Liver (tissue), 9 donors: ENCODE data around the gene BHLHA15. TPM values are rescaled to one million over a fixed set of nuclear protein-coding genes. Genes with fewer than 3 reads are reported as not detected.

ENCODE experiments used
- DNase-seq: peaks from one replicate; pipeline ENCODE4 v3.0.0-alpha.2; 2017; ENCODE audit warnings: low spot score
- H3K27ac ChIP-seq, 2 donors: one replicate each; pipeline ENCODE4 v1.7.0; 2013; ENCODE audit warnings: inconsistent platforms in 2 of 2, low read length in 2 of 2, control low read depth in 1 of 2, low read depth in 1 of 2, mild to moderate bottlenecking in 1 of 2
- H3K27me3 ChIP-seq, 4 donors: one replicate each; pipeline versions ENCODE4 v1.6.1 to v1.7.0; 2013; ENCODE audit warnings: low read length in 3 of 4, inconsistent platforms in 1 of 4, mild to moderate bottlenecking in 1 of 4, moderate library complexity in 1 of 4; ENCODE audit not compliant: control insufficient read depth in 4 of 4, insufficient read depth in 4 of 4
- H3K36me3 ChIP-seq, 4 donors: one replicate each; pipeline versions ENCODE4 v1.6.1 to v1.7.0; 2013; ENCODE audit warnings: low read length in 3 of 4, mild to moderate bottlenecking in 3 of 4, low read depth in 1 of 4, moderate library complexity in 1 of 4; ENCODE audit not compliant: control insufficient read depth in 4 of 4, insufficient read depth in 3 of 4
- H3K4me1 ChIP-seq, 4 donors: one replicate each; pipeline versions ENCODE4 v1.6.1 to v1.7.0; 2013; ENCODE audit warnings: low read length in 3 of 4, mild to moderate bottlenecking in 3 of 4, moderate library complexity in 1 of 4; ENCODE audit not compliant: control insufficient read depth in 4 of 4, insufficient read depth in 4 of 4
- H3K4me3 ChIP-seq, 3 donors: one replicate each; pipeline versions ENCODE4 v1.6.1 to v1.7.0; 2013; ENCODE audit warnings: low read length in 3 of 3, control low read depth in 1 of 3, low read depth in 1 of 3, mild to moderate bottlenecking in 1 of 3
- H3K9ac ChIP-seq, 2 donors: one replicate each; pipeline ENCODE4 v1.7.0; 2013; ENCODE audit warnings: low read length in 2 of 2, mild to moderate bottlenecking in 2 of 2, moderate library complexity in 2 of 2, control low read depth in 1 of 2, low read depth in 1 of 2
- H3K9me3 ChIP-seq, 4 donors: one replicate each; pipeline versions ENCODE4 v1.6.1 to v1.7.0; 2013; ENCODE audit warnings: low read length in 3 of 4; ENCODE audit not compliant: control insufficient read depth in 4 of 4
- ATF3 ChIP-seq: IDR thresholded peaks from 2 replicates; pipeline ENCODE4 v1.6.1; 2016; ENCODE audit warnings: antibody characterized with exemption
- EGR1 ChIP-seq, 2 donors: IDR thresholded peaks; 2 replicates each; pipeline ENCODE4 v1.6.1; 2016 to 2018; ENCODE audit warnings: antibody characterized with exemption in 2 of 2, low read depth in 2 of 2
- FOXA1 ChIP-seq: IDR thresholded peaks from 2 replicates; pipeline ENCODE4 v1.6.1; 2016; ENCODE audit warnings: antibody characterized with exemption
- FOXA2 ChIP-seq: IDR thresholded peaks from 2 replicates; pipeline ENCODE4 v1.6.1; 2016; ENCODE audit warnings: antibody characterized with exemption
- GABPA ChIP-seq, 2 donors: IDR thresholded peaks in 1 of 2; conservative IDR thresholded peaks in 1 of 2; 2 replicates each; pipeline ENCODE4 v1.6.1; 2016; ENCODE audit warnings: antibody characterized with exemption in 2 of 2, mild to moderate bottlenecking in 1 of 2, moderate library complexity in 1 of 2
- HNF4A ChIP-seq, 2 donors: conservative IDR thresholded peaks; 2 replicates each; pipeline ENCODE4 v1.6.1; 2016; ENCODE audit warnings: antibody characterized with exemption in 2 of 2, mild to moderate bottlenecking in 2 of 2
- HNF4G ChIP-seq: IDR thresholded peaks from 2 replicates; pipeline ENCODE4 v1.6.1; 2016; ENCODE audit warnings: antibody characterized with exemption
- JUND ChIP-seq, 2 donors: IDR thresholded peaks; 2 replicates each; pipeline ENCODE4 v1.6.1; 2016; ENCODE audit warnings: antibody characterized with exemption in 2 of 2
- MAX ChIP-seq: IDR thresholded peaks from 2 replicates; pipeline ENCODE4 v1.6.1; 2016; ENCODE audit warnings: antibody characterized with exemption
- NR2F2 ChIP-seq: IDR thresholded peaks from 2 replicates; pipeline ENCODE4 v1.6.1; 2016; ENCODE audit warnings: antibody characterized with exemption
- RAD21 ChIP-seq, 2 donors: IDR thresholded peaks; 2 replicates each; pipeline ENCODE4 v1.6.1; 2016; ENCODE audit warnings: antibody characterized with exemption in 2 of 2, mild to moderate bottlenecking in 2 of 2
- REST ChIP-seq: IDR thresholded peaks from 2 replicates; pipeline ENCODE4 v1.6.1; 2016; ENCODE audit warnings: antibody characterized with exemption, mild to moderate bottlenecking
- SP1 ChIP-seq: IDR thresholded peaks from 2 replicates; pipeline ENCODE4 v1.6.1; 2018; ENCODE audit warnings: antibody characterized with exemption, mild to moderate bottlenecking
- TAF1 ChIP-seq: conservative IDR thresholded peaks from 2 replicates; pipeline ENCODE4 v1.6.1; 2016; ENCODE audit warnings: antibody characterized with exemption, mild to moderate bottlenecking
- YY1 ChIP-seq: IDR thresholded peaks from 2 replicates; pipeline ENCODE4 v1.6.1; 2016; ENCODE audit warnings: antibody characterized with exemption, mild to moderate bottlenecking
- WGBS: extraction: QIAGEN DNeasy Blood & Tissue Kit; methylation state at CpG from one replicate; pipeline ENCODE4 v1.1.7; 2013; 5-methylcytosine and 5-hydroxymethylcytosine counted together
- polyA plus RNA-seq, 2 donors: library from polyadenylated mRNA; stranded (reverse) in 1 of 2; unstranded in 1 of 2; fragments of 200-250 nt in 1 of 2; fragments of >200 nt in 1 of 2; fragmentation: Nextera tagmentation in 1 of 2; extraction: Ambion mirVana in 1 of 2; gene quantifications; one replicate each; pipeline versions ENCODE4 v1.2.1 to v1.2.3, GENCODE V29; 2013 to 2015
- total RNA-seq, 2 donors: library from RNA; depleted of rRNA; stranded (reverse); fragments of >200 nt; gene quantifications; one replicate each; pipeline ENCODE4 v1.2.3, GENCODE V29; 2014
- donor health status: healthy.
- donor health status: healthy.
- donor health status: healthy.
- donor health status: healthy.
- donor health status: healthy.

BHLHA15 gene
- total and polyA plus RNA-seq, 4 donors: 1.0 to 28.9 (median 7.6) TPM

GRCh38 chr7:98212532-98213041 is 1.3 kb downstream of the BHLHA15 start:
- no peaks in the 10 kb centered on the region for H3K9me3 ChIP-seq
- H3K9ac ChIP-seq: no peak overlapping the region
- no peak overlapping the region for H3K4me3 ChIP-seq
- 94% methylated on average over 30 of the region's 30 CpGs for WGBS
- H3K4me1 ChIP-seq: peaks cover 0 to 7% (median 0%) of the 10 kb centered on the region in 4 donors
- H3K36me3 ChIP-seq: peaks cover 0 to 4% (median under 1%) of the 10 kb centered on the region in 4 donors
- no peak overlapping the region for H3K27ac ChIP-seq
- TF ChIP-seq ATF3: no peak
- TF ChIP-seq SP1: no peak
- TF ChIP-seq TAF1: no peak
- no peak for TF ChIP-seq FOXA1
- no peak for TF ChIP-seq YY1
- TF ChIP-seq GABPA (IDR thresholded peaks at IDR 0.05 in 1 of 2, conservative IDR thresholded peaks at IDR 0.05 in 1 of 2): no peak
- TF ChIP-seq MAX: no peak
- no peak for TF ChIP-seq JUND (IDR thresholded peaks at IDR 0.05)
- no peak for TF ChIP-seq NR2F2
- no peak for TF ChIP-seq HNF4G
- no peak for TF ChIP-seq EGR1 (IDR thresholded peaks at IDR 0.05; ENCODE audit: low read depth in 2 of 2)
- TF ChIP-seq REST: no peak
- TF ChIP-seq FOXA2: no peak
- TF ChIP-seq RAD21 (IDR thresholded peaks at IDR 0.05): no peak
- no peaks in the 10 kb centered on the region for H3K27me3 ChIP-seq
- no peak for DNase-seq

GRCh38 chr7:98213296-98213887 is 2.2 kb downstream of the BHLHA15 start:
- Histone ChIP-seq H3K4me3 (no peak overlapping the region), H3K27ac (no peak overlapping the region), H3K4me1 (peaks cover 0 to 7% (median 0%) of the 10 kb centered on the region in 4 donors), H3K9me3 (no peaks in the 10 kb centered on the region), H3K36me3 (peaks cover 0 to 4% (median 0%) of the 10 kb centered on the region in 4 donors), H3K9ac (no peak overlapping the region), H3K27me3 (no peaks in the 10 kb centered on the region)
- no peak for DNase-seq
- TF ChIP-seq HNF4G (no peak), ATF3 (no peak), SP1 (no peak), GABPA (IDR thresholded peaks at IDR 0.05 in 1 of 2, conservative IDR thresholded peaks at IDR 0.05 in 1 of 2) (no peak), HNF4A (conservative IDR thresholded peaks at IDR 0.05) (no peak)
- 94% methylated on average over 8 of the region's 8 CpGs for WGBS
